HG03175 (cell line): ENCODE measurements around the gene ENTPD6.

Experiments used
- ATAC-seq: cut with Tn5 transposase; IDR thresholded peaks from one replicate; pipeline ENCODE4 v1.9.1; 2021; ENCODE audit warnings: mild to moderate bottlenecking, moderate library complexity; ENCODE audit not compliant: unreplicated experiment

Gene ENTPD6

DNA sequence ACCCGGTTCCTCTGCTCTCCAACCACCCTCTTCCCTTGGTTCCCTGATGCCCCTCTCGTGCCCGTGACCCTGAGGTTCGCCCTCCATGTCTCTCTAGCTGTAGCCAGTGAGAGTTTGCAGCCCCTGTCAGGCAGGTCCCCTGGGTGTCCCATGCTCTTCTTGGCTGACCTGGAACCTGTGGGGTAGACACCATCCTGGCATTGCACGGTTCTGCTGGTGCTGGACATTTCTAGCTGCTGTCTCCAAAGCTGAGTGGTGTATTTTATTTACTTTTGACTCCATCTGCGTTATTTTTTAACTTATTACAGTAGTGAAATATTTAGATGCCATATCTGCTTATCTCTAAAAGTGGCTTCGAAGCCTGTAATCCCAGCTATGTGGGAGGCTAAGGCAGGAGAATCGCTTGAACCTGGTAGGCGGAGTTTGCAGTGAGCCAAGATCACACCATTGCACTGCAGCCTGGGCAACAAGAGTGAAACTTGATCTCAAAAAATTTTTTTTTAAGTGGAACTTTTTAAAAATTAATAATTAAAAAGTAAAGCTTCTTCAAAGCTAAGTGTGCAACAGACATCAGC lies 12.5 kb downstream of the ENTPD6 start:
- ATAC-seq, result no peak

DNA sequence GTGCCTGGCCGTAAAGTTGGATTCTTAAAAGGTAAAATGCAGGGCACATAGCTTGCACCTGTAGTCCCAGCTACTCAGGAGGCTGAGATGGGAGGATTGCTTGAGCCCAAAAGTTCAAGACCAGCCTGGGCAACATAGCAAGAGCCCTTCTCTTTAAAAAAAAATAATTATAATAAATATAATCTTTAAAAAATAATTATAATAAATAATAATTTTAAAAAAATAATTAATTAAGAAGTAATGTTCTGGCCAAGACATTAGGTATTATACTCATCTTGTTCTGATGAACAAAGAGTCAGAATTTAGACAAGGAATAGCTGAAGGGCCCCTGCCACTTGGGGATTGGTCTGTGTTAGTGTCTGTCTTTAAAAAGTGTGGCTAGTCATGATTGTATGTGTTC lies 13.9 kb downstream of the ENTPD6 start:
- ATAC-seq, result no peak

DNA sequence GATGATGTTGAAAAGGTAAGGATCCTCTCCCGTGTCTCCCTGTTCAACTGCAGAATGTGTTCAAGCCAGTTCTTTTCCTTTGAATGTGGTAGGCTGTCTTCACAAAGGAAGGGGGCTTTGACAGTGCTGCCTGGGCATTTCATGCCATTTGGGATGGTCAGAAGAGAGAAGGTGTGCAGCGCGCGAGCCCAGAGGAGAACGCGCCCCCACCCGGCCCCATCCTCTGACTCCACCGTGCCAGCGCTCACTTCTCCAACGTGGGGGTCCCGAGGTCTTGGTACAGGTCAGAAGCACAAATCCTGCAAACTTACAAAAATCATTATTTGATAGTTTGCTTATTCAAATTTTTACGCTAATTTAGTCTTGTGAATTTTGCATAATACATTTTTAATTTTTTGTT lies 14.4 kb downstream of the ENTPD6 start:
- ATAC-seq, result no peak

DNA sequence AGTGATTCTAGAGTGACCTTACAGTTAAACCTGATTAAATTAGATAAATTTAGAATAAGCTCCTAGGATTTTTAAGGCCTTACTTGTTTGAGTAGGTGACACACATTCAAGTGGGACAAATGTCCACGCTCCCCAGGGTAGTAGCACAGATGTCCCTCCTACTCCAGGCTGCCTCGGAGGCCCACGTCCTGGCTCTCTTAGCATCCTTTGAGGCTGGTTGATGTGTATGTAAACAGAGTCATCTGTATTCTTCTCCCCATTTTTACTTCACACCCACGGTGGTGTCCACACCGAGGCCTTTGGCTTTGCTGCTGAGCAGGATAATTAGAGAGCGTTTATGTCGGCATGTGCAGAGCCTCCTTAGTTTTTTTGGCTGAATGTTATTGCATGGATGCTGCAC lies 15.8 kb downstream of the ENTPD6 start:
- ATAC-seq, result no peak

DNA sequence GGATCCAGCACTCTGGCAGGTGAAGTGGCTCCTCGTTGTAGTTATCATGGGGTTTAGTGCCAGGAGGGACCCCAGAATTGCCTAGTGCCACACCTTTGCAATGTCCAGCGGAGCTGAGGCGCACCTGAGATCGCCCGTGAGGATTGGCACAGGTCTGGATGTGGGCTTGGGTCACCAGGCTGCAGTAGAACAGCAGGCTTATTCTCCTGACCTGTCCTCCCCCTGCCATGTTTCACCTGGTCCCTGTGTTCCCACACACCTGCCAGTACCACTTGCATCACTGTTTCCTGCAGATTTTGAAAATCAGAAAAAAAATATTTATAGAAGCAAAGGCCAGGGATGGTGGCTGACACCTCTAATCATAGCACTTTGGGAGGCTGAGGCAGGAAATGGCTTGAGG lies 16.7 kb downstream of the ENTPD6 start:
- ATAC-seq, result no peak

DNA sequence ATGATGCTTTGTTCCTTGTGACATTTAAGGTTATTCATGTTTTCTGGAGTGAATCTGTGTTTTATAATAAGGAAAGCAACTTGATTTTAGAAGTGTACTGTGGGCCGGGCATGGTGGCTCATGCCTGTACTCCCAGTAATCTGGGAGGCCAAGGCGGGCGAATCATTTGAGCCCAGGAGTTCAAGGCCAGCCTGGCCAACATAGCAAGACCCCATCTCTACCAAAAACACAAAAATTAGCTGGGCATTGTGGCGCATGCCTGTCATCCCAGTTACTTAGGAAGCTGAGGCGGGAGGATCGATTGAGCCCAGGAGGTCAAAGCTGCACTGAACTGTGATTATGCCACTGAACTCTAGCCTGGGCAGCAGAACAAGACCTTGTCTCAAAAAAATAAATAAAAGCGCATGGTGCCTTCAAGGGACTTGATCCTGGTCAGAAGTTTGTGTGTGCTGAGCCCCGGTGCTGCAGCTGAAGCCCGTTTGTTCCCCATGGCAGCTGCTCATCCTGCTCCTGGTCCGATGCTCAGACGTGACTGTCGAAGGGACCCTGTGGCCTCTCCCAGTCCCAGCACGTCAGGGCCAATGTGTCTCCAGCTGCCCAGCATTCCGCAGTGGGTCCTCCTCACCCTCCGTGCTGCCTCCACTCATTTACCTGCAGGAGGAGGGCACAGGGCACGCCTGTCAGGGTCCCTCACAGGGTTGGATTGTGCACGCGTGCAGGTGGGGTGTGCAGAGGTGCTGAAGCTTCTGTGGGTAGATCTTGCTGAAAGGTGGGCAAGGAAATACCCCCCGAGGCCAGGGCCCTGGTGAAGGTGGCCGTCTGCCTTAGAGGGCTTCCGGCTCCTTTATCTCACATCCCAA lies 18.3 kb downstream of the ENTPD6 start:
- ATAC-seq, result no peak

DNA sequence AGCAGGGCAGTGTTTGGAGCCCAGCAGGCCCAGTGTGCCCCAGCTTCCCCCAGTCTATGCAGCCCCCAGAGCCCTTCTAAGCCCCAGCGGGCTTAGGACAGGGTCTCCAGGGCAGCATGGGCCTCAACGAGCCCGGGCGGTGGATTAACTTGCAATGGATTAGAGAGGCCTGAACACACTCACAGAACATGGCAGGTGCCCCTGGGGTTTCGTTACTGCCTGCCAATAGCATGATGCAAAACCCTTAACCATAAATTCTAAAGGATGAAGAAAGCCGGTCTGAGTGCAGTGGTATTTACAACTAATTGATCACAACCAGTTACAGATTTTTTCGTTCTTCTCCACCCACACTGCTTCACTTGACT lies 18.9 kb downstream of the ENTPD6 start:
- ATAC-seq, result no peak

DNA sequence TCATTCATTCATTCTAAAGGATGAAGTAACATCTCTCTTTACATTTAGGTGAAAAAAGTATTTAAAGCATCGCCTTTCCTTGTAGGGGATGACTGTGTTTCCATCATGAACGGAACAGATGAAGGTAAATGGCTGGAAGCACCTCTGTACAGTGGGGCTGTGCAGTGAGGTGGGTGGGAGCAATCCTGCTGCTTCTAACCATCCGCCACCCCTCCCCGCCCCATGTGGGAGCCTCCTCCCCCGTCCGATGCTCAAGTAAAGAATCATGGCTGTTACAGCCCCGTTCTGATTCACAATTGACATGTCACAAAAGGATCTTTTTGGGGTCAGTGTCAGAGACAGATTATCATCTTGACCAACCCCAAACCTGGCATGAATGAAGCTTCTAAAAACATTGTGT lies 19.3 kb downstream of the ENTPD6 start:
- no peak for ATAC-seq

DNA sequence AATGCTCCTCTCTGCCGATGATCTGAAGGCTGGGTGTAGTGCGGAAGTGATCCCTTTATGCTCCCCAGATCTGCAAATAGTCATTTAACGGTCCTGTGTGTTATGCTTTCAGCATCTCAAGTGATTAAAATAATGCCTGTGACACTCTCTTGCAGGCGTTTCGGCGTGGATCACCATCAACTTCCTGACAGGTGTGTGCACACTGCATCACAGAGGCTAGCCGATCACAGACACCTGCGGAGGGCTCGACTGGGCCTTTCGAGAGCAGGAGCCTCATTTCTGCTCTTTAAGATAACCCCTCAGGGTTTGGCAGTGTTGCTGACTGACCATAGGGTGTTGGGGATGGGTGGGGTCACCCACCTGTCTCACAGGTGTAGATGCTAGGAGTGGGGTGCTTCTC lies 20.0 kb downstream of the ENTPD6 start:
- ATAC-seq, result no peak

DNA sequence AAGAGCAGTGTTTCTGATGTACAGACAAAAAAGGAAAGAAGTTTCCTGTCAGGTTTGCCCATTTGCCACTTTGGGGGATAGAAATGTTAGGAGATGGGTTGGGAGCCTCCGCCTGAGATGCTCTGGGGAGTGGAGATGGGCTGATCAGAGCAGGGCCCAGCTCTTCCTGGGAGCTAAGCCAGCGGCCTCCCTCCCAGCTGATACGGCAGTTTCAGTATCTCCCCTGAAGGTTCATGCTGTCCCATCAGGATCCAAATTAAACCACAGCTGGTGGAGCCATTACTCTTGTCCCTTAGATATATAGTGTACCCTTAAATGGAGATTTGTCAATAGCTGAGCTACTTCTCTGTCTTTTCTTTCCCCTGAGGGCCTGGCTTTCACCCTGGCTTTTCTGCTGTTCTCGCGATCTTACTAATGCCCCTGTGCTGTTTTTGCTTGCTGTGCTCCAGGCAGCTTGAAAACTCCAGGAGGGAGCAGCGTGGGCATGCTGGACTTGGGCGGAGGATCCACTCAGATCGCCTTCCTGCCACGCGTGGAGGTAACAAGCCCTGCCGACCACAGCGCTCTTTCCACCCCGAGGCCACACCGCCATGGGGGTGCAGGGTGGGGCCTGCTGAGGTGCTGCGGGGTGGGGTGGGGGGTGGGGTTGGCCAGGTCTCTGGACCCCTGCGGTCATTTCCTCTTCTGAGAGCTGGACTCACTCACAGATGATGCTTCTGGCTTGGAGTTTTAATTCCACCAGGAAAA lies 20.9 kb downstream of the ENTPD6 start:
- ATAC-seq, result no peak

DNA sequence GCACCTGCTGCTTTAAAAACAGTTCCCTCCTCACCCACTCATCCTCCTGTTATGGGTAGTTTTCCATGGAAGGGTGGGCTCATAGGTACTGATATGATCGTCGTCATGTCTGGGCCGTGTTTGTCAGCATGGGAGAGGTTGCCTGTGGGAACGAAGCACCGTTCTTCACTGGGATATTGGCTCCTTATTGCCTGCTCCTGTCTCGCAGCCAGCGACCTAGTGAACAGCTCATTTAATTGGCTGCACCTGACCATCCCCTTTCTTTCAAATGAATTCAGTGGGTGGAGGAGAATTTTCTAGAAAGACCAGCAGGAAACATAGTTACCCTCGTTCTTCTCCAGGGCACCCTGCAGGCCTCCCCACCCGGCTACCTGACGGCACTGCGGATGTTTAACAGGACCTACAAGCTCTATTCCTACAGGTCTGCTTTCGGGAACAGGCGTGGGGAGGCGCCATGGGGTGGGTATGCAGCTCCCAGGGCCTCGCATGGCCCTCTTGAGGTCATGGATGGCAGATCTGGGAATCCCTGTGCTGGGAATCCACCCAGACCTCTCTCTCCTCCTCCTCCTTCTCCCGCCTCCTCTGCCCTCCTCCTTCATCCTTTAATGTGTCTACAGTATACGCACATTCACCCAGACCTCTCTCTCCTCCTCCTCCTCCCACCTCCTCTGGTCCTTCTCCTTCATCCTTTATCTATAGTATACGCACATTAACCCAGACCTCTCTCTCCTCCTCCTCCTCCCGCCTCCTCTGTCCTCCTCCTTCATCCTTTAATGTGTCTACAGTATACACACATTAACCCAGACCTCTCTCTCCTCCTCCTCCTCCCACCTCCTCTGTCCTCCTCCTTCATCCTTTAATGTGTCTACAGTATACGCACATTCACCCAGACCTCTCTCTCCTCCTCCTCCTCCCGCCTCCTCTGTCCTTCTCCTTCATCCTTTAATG lies 21.9 kb downstream of the ENTPD6 start:
- no peak for ATAC-seq

DNA sequence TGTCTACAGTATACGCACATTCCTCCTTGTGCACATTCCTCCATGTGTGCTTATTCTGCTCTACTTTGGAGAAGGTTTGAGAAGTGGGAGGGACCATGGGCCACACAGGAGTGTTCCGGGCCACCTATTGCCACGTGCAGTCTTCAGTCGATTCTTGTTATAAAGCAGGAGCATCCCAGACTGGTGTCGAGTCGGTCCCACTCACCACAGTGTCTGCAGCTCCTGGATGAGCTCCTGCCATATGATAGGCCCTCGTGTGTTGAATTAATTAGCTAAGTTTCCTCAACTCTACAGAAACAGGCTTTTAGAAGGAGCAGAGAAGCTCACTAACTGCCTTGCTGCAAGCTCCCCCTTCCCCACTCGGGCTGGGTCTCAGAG lies 22.6 kb downstream of the ENTPD6 start:
- ATAC-seq, result no peak

DNA sequence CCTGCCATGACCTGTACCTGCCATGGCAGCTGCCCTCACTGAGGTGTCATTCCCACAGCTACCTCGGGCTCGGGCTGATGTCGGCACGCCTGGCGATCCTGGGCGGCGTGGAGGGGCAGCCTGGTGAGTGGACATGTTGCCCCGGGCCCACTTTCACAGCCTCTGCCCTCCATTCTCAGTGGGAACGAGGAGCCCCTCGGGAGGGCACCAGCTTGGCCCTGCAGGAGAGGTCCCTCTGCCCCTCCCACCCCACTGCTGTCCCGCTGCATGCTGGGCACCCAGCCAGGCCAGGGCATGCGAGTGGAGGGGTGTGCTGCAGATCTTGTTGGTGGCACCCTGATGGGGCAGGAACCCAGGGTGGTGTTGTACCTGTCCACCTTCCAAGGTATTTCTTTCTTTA lies 23.0 kb downstream of the ENTPD6 start:
- no peak for ATAC-seq

DNA sequence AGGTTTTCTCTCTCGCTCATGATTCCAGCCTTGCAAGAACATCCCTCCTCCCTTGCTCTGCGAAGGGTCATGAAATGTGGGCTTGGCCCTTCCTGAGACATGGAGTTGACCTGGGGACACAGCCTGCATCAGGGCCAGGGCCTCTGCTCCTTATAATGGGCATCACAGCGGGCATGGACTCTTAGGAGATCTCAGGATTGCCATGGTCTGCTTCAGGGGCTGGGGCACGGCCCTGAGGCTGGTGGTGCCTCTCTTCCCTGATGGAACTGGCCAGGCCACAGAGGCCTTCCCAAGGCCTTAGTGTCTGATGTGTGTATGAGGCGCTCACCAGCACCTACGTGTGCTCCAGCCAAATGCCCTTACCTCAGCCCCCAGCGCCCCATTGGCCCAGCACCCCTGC lies 23.9 kb downstream of the ENTPD6 start:
- ATAC-seq, result no peak

DNA sequence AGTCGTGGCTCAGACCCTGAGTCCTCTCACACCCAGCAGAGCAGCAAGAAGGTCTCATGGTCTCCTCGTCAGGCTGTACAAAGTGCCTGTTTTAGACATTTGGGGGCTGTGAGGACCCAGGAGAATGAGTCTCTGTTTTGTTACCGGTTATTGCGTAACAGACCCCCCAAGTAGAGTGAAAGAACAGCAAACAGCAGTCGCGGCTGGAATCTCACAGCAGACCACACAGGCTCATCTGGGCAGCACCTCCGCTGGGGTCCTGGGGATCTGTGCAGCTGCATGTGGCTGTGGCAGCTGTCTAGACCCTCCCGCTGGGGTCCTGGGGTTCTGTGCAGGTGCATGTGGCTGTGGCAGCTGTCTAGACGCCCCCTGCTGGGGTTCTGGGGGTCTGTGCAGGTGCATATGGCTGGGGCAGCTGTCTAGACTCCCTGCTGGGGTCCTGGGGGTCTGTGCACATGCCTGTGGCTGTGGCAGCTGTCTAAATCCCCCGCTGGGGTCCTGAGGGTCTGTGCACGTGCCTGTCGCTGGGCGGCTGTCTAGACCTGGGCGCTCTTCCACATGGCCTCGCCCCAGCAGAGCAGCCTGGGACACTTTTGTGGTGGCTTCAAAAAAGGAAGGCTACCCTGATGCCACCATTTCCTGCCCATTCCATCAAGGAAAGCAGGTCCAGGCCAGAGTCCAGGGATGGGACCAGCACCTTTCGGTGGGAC lies 24.7 kb downstream of the ENTPD6 start:
- ATAC-seq, result no peak

DNA sequence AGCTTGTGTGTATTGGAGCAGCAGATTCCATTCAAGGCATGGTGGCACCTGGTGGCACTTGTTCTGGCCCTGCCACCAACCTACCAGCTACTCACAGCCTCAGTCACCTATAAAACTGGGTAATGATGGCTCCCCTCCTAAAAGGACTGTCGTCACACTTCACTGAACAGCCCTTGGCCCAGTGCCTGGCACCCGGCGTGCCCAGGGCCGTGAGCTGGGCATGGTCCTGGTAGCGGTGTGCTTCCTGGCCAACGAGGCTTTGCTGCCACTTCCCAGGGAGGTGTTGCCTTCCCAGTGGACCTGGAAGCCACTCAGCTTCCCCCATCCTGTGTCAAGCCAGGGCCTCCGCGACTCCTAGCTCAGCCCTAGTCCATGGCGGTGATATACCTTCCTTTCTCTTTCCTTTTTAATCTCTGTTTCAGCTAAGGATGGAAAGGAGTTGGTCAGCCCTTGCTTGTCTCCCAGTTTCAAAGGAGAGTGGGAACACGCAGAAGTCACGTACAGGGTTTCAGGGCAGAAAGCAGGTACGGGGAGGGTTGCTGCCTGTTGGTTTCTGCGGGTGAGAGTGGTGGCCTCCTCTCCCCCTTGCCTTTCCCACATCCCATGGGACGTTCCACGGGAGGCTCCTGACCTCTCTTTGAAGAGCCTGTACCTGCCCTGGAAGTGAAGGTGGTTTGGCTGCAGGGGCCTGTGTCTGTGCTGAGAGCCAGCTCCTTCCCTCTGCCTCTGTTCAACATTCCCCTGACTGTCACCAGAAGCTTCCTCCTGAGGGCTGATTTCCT lies 25.5 kb downstream of the ENTPD6 start:
- no peak for ATAC-seq

DNA sequence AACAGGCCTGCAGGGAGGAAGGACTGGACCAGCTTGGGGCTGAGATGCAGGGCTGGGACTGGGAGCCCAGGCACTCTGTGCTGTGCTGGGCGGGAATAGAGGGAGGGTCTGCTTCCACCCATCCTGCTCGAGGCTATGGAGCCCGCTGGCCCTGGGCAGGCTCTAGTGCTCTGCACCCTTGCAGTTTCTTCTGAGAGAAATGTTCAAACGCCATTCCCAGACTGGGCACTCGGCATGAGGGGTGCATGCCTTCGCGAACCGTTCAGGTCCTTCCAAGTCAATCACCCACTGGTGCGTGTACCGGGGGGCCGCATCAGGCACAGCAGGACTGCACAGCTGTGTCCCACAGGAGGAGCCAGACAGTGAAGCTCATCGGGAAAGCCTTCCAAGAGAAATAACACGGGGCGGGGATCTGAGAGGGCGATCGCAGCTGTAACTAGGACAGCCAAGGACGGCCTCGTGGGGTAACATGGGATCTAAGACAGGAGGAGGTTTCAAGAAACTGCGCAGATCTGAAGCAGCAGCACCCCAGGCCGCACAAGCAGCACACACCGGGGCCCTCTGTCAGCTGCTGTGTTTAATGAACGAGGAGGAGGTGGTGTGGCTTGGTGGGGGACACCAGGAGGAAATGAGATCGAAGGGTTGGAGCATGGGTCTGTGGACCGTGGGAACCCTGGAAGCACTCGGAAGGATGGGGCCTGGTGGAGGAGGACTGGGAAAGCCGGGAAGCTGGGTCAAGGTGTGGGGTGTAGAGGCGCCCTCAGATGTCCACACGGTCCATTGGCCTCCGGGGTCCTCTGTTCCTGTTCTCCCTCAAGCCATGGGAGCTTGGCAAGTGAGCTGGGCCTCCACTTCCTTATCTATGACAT lies 26.3 kb downstream of the ENTPD6 start:
- ATAC-seq, result no peak

DNA sequence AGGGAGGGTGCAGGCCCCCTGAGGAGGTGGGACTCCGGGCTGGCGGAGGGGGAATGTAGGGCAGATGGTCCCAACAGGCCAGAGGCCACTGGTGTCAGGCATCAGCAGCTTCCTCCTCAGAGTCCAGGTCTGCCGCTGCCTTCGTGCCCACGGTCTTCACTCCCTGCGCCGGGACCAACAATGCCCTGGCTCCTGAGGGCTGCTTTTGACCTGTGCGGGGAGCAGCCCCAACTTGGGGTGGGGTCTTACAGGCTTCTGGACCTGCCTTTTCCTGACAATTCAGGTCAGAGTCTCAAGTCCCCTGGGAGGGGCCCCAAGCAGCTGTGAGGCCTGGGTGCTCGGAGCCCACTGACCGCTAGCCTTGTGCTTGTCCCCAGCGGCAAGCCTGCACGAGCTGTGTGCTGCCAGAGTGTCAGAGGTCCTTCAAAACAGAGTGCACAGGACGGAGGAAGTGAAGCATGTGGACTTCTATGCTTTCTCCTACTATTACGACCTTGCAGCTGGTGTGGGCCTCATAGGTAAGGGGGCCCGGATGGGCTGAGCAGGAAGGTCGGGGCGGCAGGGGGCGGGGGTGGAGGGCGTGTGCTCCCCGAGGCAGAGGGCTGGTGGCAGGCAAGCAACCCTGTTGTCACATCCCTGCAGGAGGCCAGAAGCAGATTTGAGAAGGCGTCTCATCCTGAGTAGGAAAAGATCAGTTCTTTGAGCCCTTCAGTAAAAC lies 27.1 kb downstream of the ENTPD6 start:
- no peak for ATAC-seq
